Endothelial cell (in vitro differentiated cells): ENCODE data around the gene ZSCAN1. TPM values are rescaled to one million over a fixed set of nuclear protein-coding genes. Genes with fewer than 3 reads are reported as not detected.

ENCODE experiments used
- DNase-seq: peaks from one replicate; pipeline ENCODE4 v3.0.0; 2021; ENCODE audit warnings: low spot score
- H3K27ac Mint-ChIP-seq: one replicate; pipeline ENCODE4 v1.8.0; 2021; ENCODE audit warnings: mixed read lengths, inconsistent platforms; ENCODE audit not compliant: unreplicated experiment
- H3K27me3 Mint-ChIP-seq: one replicate; pipeline ENCODE4 v1.8.0; 2021; ENCODE audit warnings: mild to moderate bottlenecking, moderate library complexity, mixed read lengths, inconsistent platforms; ENCODE audit not compliant: unreplicated experiment
- H3K36me3 Mint-ChIP-seq: one replicate; pipeline ENCODE4 v1.8.0; 2021; ENCODE audit warnings: mild to moderate bottlenecking, low read depth, mixed read lengths, inconsistent platforms; ENCODE audit not compliant: unreplicated experiment
- H3K4me1 Mint-ChIP-seq: one replicate; pipeline ENCODE4 v1.8.0; 2021; ENCODE audit warnings: mild to moderate bottlenecking, mixed read lengths, inconsistent platforms; ENCODE audit not compliant: unreplicated experiment
- H3K4me3 Mint-ChIP-seq: one replicate; pipeline ENCODE4 v1.8.0; 2021; ENCODE audit warnings: mild to moderate bottlenecking, mixed read lengths, inconsistent platforms; ENCODE audit not compliant: unreplicated experiment
- H3K9me3 Mint-ChIP-seq: one replicate; pipeline ENCODE4 v1.8.0; 2021; ENCODE audit warnings: mixed read lengths, inconsistent platforms; ENCODE audit not compliant: unreplicated experiment
- CTCF ChIP-seq: fragments of 200-600 bp; sonication (generic); IDR thresholded peaks from one replicate; pipeline ENCODE4 v1.5.0; 2021; ENCODE audit warnings: antibody characterized with exemption; ENCODE audit not compliant: unreplicated experiment
- total RNA-seq: library from RNA; stranded (reverse); fragmentation: NEBNext Ultra II Directional; extraction: Animal tissue kit (Norgen Biotek cat#: 25700); gene quantifications from one replicate; pipeline ENCODE4 v1.2.1, GENCODE V29; 2021; ENCODE audit not compliant: unreplicated experiment

ZSCAN1 gene
- total RNA-seq, 1 donor from 2014 or later = not detected

- Mint-ChIP-seq H3K9me3 (peaks cover 12% of the 10 kb centered on the region), H3K27ac (no peak overlapping the region), H3K4me3 (peak overlapping the region; percentile 67), H3K36me3 (peaks cover 43% of the 10 kb centered on the region), H3K27me3 (peaks cover 21% of the 10 kb centered on the region), H3K4me1 (no peaks in the 10 kb centered on the region)
- no peak for DNase-seq
- TF ChIP-seq CTCF = no peak
These were observed 59.2 kb downstream of the ZSCAN1 start for GRCh38 chr19:58093071-58093470.

DNA sequence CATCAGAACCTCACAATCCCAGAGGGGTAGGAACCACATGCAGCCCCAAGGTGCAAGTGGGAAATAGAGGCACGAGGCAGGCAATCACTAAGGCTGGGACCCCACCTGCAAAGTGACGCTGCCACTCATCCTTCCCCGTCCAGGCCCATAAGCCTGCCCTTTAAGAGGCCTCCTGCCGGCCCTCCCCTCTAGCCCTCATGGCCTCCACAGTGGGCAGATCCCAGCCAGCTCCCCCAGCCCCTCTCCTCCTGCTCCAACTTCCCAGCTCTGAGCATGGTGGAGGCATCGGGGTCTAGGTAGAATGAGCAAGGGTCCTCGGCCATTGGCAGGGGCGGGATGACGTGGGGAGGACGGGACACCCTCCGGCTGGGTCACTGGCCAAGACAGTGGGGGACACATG lies 61.5 kb downstream of the ZSCAN1 start:
- H3K36me3 Mint-ChIP-seq = peaks cover 40% of the 10 kb centered on the region
- peaks cover 19% of the 10 kb centered on the region for H3K9me3 Mint-ChIP-seq
- H3K27me3 Mint-ChIP-seq = peaks cover 27% of the 10 kb centered on the region
- no peak overlapping the region for H3K4me3 Mint-ChIP-seq
- DNase-seq = no peak
- H3K27ac Mint-ChIP-seq = no peak overlapping the region
- H3K4me1 Mint-ChIP-seq = peaks cover 5% of the 10 kb centered on the region
- TF ChIP-seq CTCF = no peak

GRCh38 chr19:58096884-58097283 lies 63.1 kb downstream of the ZSCAN1 start:
- Mint-ChIP-seq H3K9me3 (peaks cover 19% of the 10 kb centered on the region), H3K27me3 (peaks cover 27% of the 10 kb centered on the region), H3K36me3 (peaks cover 36% of the 10 kb centered on the region), H3K4me3 (peak overlapping the region; percentile 86), H3K4me1 (peaks cover 5% of the 10 kb centered on the region), H3K27ac (peak overlapping the region; percentile 93)
- no peak for DNase-seq
- no peak for TF ChIP-seq CTCF

DNA sequence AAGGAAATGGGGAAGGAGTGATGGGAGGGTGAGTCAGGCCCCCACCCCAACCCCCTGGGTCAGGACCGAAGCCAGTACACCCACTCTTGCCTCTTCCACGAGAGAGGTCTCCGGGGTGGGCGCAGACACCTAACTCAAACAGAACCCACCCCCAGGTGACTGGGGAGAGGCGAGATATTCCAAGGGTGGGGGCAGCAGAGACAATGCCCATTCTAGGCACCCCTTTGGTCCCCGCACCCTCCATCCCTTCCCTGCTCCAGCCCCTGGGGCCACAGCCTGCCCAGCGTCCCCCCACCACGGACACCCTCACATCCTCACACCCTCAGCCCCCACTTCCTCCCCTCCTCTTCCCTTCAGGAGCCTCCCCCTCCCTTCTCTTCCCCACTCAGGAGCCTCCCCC lies 63.5 kb downstream of the ZSCAN1 start:
- peak overlapping the region; percentile 86 for H3K4me3 Mint-ChIP-seq
- DNase-seq = no peak
- H3K27ac Mint-ChIP-seq = peak overlapping the region; percentile 57
- H3K27me3 Mint-ChIP-seq = peaks cover 27% of the 10 kb centered on the region
- H3K36me3 Mint-ChIP-seq = peaks cover 32% of the 10 kb centered on the region
- TF ChIP-seq CTCF = no peak
- H3K9me3 Mint-ChIP-seq = peaks cover 20% of the 10 kb centered on the region
- H3K4me1 Mint-ChIP-seq = peaks cover 5% of the 10 kb centered on the region

DNA sequence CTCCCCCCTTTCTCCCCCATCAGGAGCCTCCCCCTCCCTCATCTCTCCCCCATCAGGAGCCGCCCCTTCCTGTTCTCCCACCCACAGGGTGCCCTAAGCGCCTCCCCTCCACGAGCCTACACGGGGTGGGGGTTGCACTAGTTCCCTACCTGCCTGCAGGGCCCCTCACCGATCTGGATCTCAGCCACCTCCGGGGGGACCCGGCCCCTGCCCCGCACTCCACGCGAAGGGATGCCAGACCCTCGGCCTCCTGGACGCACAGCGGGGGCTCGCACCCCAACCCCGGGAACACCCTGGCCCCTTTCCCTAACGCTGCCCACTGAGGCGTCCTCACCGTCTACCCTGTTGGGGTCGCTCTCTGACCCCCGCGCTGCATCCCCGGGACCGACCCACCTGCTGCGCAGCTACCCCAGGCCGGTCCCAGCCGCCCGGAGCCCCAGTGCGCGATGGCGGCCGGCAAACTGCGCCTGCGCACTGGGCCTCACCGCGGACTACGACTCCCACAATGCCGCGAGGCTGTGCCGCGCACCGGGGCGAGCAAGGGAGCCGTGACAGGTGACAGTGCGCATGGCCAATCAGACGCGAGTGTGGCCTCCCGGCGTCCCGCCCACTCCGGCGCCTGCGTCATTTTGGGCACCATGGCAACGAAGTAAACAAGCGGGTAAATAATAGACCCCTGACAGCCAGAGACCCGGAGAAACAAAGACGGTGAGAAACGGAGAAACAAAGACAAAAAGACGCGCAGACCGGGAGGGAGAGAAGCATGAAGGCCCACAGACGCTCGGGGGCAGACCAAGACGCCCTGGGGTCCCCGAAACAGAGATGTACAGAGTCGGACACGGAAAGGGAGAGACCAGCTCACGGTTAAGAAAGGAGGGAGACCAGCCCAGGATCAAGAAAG lies 64.2 kb downstream of the ZSCAN1 start, which contains the start of gene ZSCAN18:
ZSCAN18 (minus strand) TSS at position 451 of the 901 bp plus-strand sequence. CDS start 7,964 bp downstream, outside the sequence.
- peaks cover 24% of the 10 kb centered on the region for H3K27me3 Mint-ChIP-seq
- TF ChIP-seq CTCF = no peak
- peak within 1 kb of the TSS; percentile 94 for H3K4me3 Mint-ChIP-seq
- peaks cover 31% of the 10 kb centered on the region for H3K36me3 Mint-ChIP-seq
- H3K4me1 Mint-ChIP-seq = peaks cover 5% of the 10 kb centered on the region
- peak within 1 kb of the TSS; percentile 100 for H3K27ac Mint-ChIP-seq
- peak; percentile 98 for DNase-seq
- H3K9me3 Mint-ChIP-seq = peaks cover 23% of the 10 kb centered on the region
